Neural cell (in vitro differentiated cells): ENCODE data around the gene BTF3L4.

ENCODE experiments used
- CTCF ChIP-seq: fragments of 450-650 bp; IDR thresholded peaks from 2 replicates; pipeline ENCODE4 v1.5.1; 2014; ENCODE audit warnings: antibody characterized with exemption, mild to moderate bottlenecking, moderate library complexity; ENCODE audit not compliant: poor library complexity, severe bottlenecking
- EP300 ChIP-seq: fragments of 450-650 bp; conservative IDR thresholded peaks from 2 replicates; pipeline ENCODE4 v1.6.1; 2014; ENCODE audit warnings: antibody characterized with exemption, mild to moderate bottlenecking, moderate library complexity; ENCODE audit not compliant: poor library complexity, severe bottlenecking
- EZH2 ChIP-seq: fragments of 200-600, 300-800 bp; shearing (Covaris generic), sonication (generic); IDR thresholded peaks from 2 replicates; pipeline ENCODE4 v1.6.1; 2014; ENCODE audit warnings: antibody characterized with exemption, low read length, borderline replicate concordance, mild to moderate bottlenecking; ENCODE audit not compliant: insufficient read depth, poor library complexity, severe bottlenecking
- MXI1 ChIP-seq: fragments of 450-650 bp; conservative IDR thresholded peaks from 2 replicates; pipeline ENCODE4 v1.6.1; 2014; ENCODE audit warnings: antibody characterized with exemption, mild to moderate bottlenecking; ENCODE audit not compliant: poor library complexity, severe bottlenecking
- POLR2AphosphoS5 ChIP-seq: IDR thresholded peaks from 2 replicates; pipeline ENCODE4 v1.6.1; 2012
- RAD21 ChIP-seq: fragments of 450-650 bp; conservative IDR thresholded peaks from 2 replicates; pipeline ENCODE4 v1.6.1; 2014; ENCODE audit warnings: antibody characterized with exemption, mild to moderate bottlenecking, moderate library complexity
- SMC3 ChIP-seq: fragments of 450-650 bp; conservative IDR thresholded peaks from 2 replicates; pipeline ENCODE4 v1.6.1; 2014; ENCODE audit warnings: antibody characterized with exemption, mild to moderate bottlenecking, moderate library complexity; ENCODE audit not compliant: poor library complexity

GRCh38 chr1:52125736-52126359, 69.8 kb downstream of the BTF3L4 start:
- TF ChIP-seq CTCF (no peak), EP300 (no peak), RAD21 (no peak), EZH2 (no peak), SMC3 (no peak), POLR2AphosphoS5 (no peak), MXI1 (no peak)
